HepG2 (cell line): ENCODE results near the gene ATP5F1E. TPM values are rescaled to one million over a fixed set of nuclear protein-coding genes. Genes with fewer than 3 reads are reported as not detected.

Source experiments
- BORCS8-MEF2B ChIP-seq: sonication (generic); formaldehyde crosslinking; IDR thresholded peaks from 2 replicates; pipeline ENCODE4 v1.8.0; 2022; ENCODE audit warnings: mild to moderate bottlenecking, missing genetic modification reagents
- HDAC6 ChIP-seq: fragments of 200-600 bp; sonication (generic); IDR thresholded peaks from 2 replicates; pipeline ENCODE4 v1.7.0; 2017; ENCODE audit warnings: mild to moderate bottlenecking, antibody characterized with exemption, low read length, low read depth
- HNRNPUL1 ChIP-seq: fragments of 200-400 bp; formaldehyde crosslinking; IDR thresholded peaks from 2 replicates; pipeline ENCODE4 v1.6.1; 2017; ENCODE audit warnings: low read depth, mild to moderate bottlenecking, low read length, moderate library complexity
- JDP2 ChIP-seq: sonication (generic); formaldehyde crosslinking; IDR thresholded peaks from 2 replicates; pipeline ENCODE4 v1.8.1; 2022; ENCODE audit warnings: missing genetic modification reagents, borderline replicate concordance
- PATZ1 ChIP-seq: sonication (generic); formaldehyde crosslinking; IDR thresholded peaks from 2 replicates; pipeline ENCODE4 v1.4.0; 2020; ENCODE audit warnings: missing genetic modification reagents
- RFX3 ChIP-seq: IDR thresholded peaks from 2 replicates; pipeline ENCODE4 v1.6.1; 2016; ENCODE audit warnings: missing biosample characterization, missing genetic modification reagents
- SNAPC4 ChIP-seq: sonication (generic); formaldehyde crosslinking; IDR thresholded peaks from 2 replicates; pipeline ENCODE4 v1.4.0; 2020; ENCODE audit warnings: mild to moderate bottlenecking, missing genetic modification reagents
- TEAD3 ChIP-seq: optimal IDR thresholded peaks from 2 replicates; pipeline ENCODE3; 2016; ENCODE audit warnings: borderline replicate concordance
- YEATS2 ChIP-seq: sonication (generic); formaldehyde crosslinking; IDR thresholded peaks from 2 replicates; pipeline ENCODE4 v1.4.0; 2020; ENCODE audit warnings: missing genetic modification reagents, borderline replicate concordance
- ZNF33B ChIP-seq: sonication (generic); formaldehyde crosslinking; IDR thresholded peaks from 2 replicates; pipeline ENCODE4 v1.5.1; 2020; ENCODE audit warnings: mild to moderate bottlenecking, missing genetic modification reagents
- ZNF441 ChIP-seq: sonication (generic); formaldehyde crosslinking; IDR thresholded peaks from 2 replicates; pipeline ENCODE4 v1.7.0; 2021; ENCODE audit warnings: missing genetic modification reagents, borderline replicate concordance
- ZNF468 ChIP-seq: sonication (generic); formaldehyde crosslinking; IDR thresholded peaks from 2 replicates; pipeline ENCODE4 v1.8.0; 2022; ENCODE audit warnings: mild to moderate bottlenecking, moderate library complexity, missing genetic modification reagents
- ZNF550 ChIP-seq: sonication (generic); formaldehyde crosslinking; IDR thresholded peaks from 2 replicates; pipeline ENCODE4 v1.4.0; 2020; ENCODE audit warnings: mild to moderate bottlenecking, missing genetic modification reagents, borderline replicate concordance
- ZNF562 ChIP-seq: sonication (generic); formaldehyde crosslinking; IDR thresholded peaks from 2 replicates; pipeline ENCODE4 v1.8.0; 2022; ENCODE audit warnings: missing genetic modification reagents, borderline replicate concordance
- ZNF609 ChIP-seq: sonication (generic); formaldehyde crosslinking; IDR thresholded peaks from 2 replicates; pipeline ENCODE4 v1.4.0; 2020; ENCODE audit warnings: mild to moderate bottlenecking, missing genetic modification reagents, borderline replicate concordance
- ZNF850 ChIP-seq: sonication (generic); formaldehyde crosslinking; conservative IDR thresholded peaks from 2 replicates; pipeline ENCODE4 v1.9.0; 2021; ENCODE audit warnings: mild to moderate bottlenecking, missing genetic modification reagents
- ZSCAN21 ChIP-seq: sonication (generic); formaldehyde crosslinking; IDR thresholded peaks from 2 replicates; pipeline ENCODE4 v1.8.0; 2022; ENCODE audit warnings: mild to moderate bottlenecking, missing genetic modification reagents, moderate library complexity, borderline replicate concordance
- polyA plus RNA-seq, 8 experiments: library from polyadenylated mRNA; depleted of rRNA in 3 of 8; stranded (reverse) in 7 of 8; unstranded in 1 of 8; fragments of >200 nt; fragmentation: Illumina TruSeq in 4 of 8; extraction: Trizol in 4 of 8; gene quantifications; 2 replicates each; pipeline versions ENCODE4 v1.2.1 to v1.2.3, GENCODE V29; 2011 to 2016; ENCODE audit warnings: low read depth in 4 of 8, missing spikeins in 1 of 8, mixed read lengths in 1 of 8; ENCODE audit not compliant: insufficient read depth in 1 of 8
- total RNA-seq, 5 experiments: library from RNA; depleted of rRNA; stranded (reverse); fragments of >200 nt; fragmentation: Illumina TruSeq; extraction: Trizol; gene quantifications; 2 replicates each; pipeline ENCODE4 v1.2.3, GENCODE V29; 2016; ENCODE audit warnings: low read depth in 1 of 5

Gene ATP5F1E
- total and polyA plus RNA-seq, 2 of the 13 experiments (the other 11 are each of a cell fraction or from before 2014, with no cell fraction given) = 121 to 134 TPM

GRCh38 chr20:59032023-59032712 lies at the start of gene ATP5F1E (continued):
- TF ChIP-seq SNAPC4 (CRISPR knock-in tag) = peak; percentile 96
- peak; percentile 40 for TF ChIP-seq TEAD3 (CRISPR knock-in tag)
- no peak; the same call in 1 of the 2 replicates for TF ChIP-seq HNRNPUL1
- TF ChIP-seq ZNF441 = peak; percentile 94
- no peak for TF ChIP-seq JDP2 (CRISPR knock-in tag)
- peak; percentile 92 for TF ChIP-seq BORCS8-MEF2B (CRISPR knock-in tag)
- TF ChIP-seq HDAC6 = no peak
- peak; percentile 91 for TF ChIP-seq YEATS2 (CRISPR knock-in tag)
- no peak; the same call in 1 of the 2 replicates for TF ChIP-seq ZNF550 (CRISPR knock-in tag)
- no peak for TF ChIP-seq ZNF33B
- TF ChIP-seq ZNF468 (CRISPR knock-in tag) = peak; percentile 93
- TF ChIP-seq ZNF850 (CRISPR knock-in tag) = no peak
- 0 out of 2 replicates have a peak, but pooled peaks have one; percentile 16 for TF ChIP-seq RFX3
- 0 out of 2 replicates have a peak, but pooled peaks have one; percentile 20 for TF ChIP-seq ZNF609 (CRISPR knock-in tag)
- peak; percentile 89 for TF ChIP-seq PATZ1 (CRISPR knock-in tag)
- TF ChIP-seq ZNF562 (CRISPR knock-in tag) = no peak
- TF ChIP-seq ZSCAN21 (CRISPR knock-in tag) = peak; percentile 95
